ENCODE data around the gene EMSY. TPM values are rescaled to one million over a fixed set of nuclear protein-coding genes. Genes with fewer than 3 reads are reported as not detected.
A peak's percentile ranks its signal among the peaks of the same experiment; 100 is the strongest.

EMSY gene
- total RNA-seq, 1 donor from 2014 or later: 42.3 TPM

DNA sequence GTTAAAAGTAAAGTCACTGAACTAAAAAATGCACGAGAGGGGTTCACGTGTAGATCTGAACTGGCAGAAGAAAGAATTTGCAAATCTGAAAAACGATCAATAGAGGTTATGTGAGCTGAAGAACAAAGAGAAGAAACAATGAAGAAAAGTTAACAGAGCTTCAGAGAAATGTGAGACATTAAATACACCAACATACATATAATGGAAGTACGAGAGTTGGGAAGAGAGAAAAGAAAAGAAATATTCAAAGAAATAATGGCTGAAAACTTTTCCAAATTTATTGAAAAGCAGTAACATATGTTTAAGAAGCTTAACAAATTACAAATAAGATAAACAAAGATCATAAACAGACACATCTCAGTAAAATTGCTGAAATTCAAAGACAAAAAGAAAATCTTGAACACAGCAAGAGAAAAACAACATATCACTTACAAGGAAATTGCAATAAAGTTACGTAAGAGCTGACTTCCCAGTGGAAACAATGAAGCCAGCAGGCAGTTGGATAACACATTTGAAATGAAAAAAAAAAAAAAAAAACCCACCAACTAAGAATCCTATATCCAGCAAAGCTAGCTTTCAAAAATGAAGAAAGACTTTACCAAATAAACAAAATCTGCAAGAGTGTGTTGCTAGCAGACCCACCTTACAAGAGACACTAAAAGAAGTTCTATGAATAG lies 56.8 kb downstream of the EMSY start:
- DNase-seq (ENCODE audit: low spot score, unreplicated experiment): no peak
- peaks cover 20% of the 10 kb centered on the region for H3K9me3 Mint-ChIP-seq (ENCODE audit: low read depth)
- no peaks in the 10 kb centered on the region for H3K27me3 Mint-ChIP-seq
- no peak overlapping the region for H3K27ac Mint-ChIP-seq
- TF ChIP-seq, protein P1, sequence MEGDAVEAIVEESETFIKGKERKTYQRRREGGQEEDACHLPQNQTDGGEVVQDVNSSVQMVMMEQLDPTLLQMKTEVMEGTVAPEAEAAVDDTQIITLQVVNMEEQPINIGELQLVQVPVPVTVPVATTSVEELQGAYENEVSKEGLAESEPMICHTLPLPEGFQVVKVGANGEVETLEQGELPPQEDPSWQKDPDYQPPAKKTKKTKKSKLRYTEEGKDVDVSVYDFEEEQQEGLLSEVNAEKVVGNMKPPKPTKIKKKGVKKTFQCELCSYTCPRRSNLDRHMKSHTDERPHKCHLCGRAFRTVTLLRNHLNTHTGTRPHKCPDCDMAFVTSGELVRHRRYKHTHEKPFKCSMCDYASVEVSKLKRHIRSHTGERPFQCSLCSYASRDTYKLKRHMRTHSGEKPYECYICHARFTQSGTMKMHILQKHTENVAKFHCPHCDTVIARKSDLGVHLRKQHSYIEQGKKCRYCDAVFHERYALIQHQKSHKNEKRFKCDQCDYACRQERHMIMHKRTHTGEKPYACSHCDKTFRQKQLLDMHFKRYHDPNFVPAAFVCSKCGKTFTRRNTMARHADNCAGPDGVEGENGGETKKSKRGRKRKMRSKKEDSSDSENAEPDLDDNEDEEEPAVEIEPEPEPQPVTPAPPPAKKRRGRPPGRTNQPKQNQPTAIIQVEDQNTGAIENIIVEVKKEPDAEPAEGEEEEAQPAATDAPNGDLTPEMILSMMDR (IDR thresholded peaks at IDR 0.05; ENCODE audit: unreplicated experiment): no peak
- H3K36me3 Mint-ChIP-seq (ENCODE audit: insufficient read depth): peaks cover 54% of the 10 kb centered on the region
- no peaks in the 10 kb centered on the region for H3K4me1 Mint-ChIP-seq (ENCODE audit: low read depth)
- no peak overlapping the region for H3K4me3 Mint-ChIP-seq (ENCODE audit: low read depth)

DNA sequence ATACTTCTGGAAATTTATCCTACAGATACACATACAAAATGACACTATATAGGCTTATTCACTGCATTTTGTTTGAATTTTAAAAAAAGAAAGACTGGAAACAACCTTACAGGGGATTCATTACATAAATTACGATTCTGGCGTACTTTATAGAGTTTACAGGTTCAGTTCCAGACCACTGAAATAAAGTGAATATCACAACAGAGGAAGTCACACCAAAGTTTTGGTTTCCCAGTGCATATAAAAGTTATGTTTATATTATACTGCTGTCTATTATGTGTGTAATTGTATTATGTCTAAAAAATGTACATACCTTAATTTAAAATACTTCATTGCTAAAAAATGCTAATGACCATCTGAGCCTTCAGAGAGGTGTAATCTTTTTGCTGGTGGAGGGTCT lies 62.0 kb downstream of the EMSY start:
- H3K9me3 Mint-ChIP-seq (ENCODE audit: low read depth): peaks cover 8% of the 10 kb centered on the region
- no peak overlapping the region for H3K27ac Mint-ChIP-seq
- H3K4me1 Mint-ChIP-seq (ENCODE audit: low read depth): peaks cover 4% of the 10 kb centered on the region
- TF ChIP-seq, protein P1 (IDR thresholded peaks at IDR 0.05; ENCODE audit: unreplicated experiment): no peak
- no peak for DNase-seq (ENCODE audit: low spot score, unreplicated experiment)
- H3K4me3 Mint-ChIP-seq (ENCODE audit: low read depth): no peak overlapping the region
- H3K27me3 Mint-ChIP-seq: no peaks in the 10 kb centered on the region
- H3K36me3 Mint-ChIP-seq (ENCODE audit: insufficient read depth): peaks cover 33% of the 10 kb centered on the region

DNA sequence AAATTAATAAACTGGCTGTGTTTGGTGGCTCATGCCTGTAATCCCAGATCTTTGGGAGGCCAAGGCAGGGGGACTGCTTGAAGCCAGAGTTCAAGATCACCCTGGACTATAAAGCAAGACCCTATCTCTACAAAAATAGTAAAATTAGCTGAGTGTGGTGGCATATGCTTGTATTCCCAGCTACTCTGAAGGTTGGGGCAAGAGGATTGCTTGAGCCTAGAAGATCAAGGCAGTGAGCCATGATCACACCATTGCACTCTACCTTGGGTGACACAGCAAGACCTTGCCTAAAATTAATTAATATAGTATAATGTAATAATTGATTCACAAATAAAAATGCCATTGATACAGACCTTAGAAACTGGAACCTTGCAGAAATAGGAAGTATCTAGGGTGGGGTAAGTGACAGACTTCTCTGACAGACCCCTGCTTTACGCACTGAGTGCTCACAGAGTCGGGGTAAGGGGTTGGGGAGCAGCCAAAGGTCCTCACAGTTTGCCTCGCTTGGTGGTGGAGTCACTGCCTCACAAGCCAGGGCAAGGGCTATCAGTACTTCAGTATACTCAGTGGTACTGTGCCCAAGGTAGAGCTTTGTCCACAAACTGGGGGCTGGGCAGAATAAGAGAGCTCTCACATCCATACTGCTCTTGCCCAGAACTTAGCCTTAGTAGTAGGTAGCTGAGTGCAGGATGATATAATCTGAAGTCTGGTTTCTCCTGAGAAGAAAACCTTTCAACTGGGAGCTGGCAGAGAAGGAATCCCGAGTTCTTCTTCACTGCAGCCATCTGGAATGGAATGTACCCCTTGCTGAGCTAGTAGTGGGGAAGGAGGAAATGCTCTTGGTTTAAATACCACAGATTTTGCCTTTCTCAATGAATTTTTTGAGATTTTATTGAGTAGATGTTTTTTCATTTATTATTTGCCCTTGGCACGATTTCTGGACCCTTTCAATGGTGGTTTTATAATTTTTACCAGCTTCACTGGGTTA lies 65.5 kb downstream of the EMSY start:
- H3K4me1 Mint-ChIP-seq (ENCODE audit: low read depth): peaks cover 4% of the 10 kb centered on the region
- peaks cover 18% of the 10 kb centered on the region for H3K36me3 Mint-ChIP-seq (ENCODE audit: insufficient read depth)
- peaks cover 6% of the 10 kb centered on the region for H3K9me3 Mint-ChIP-seq (ENCODE audit: low read depth)
- H3K27ac Mint-ChIP-seq: peak overlapping the region; percentile 77
- H3K27me3 Mint-ChIP-seq: no peaks in the 10 kb centered on the region
- H3K4me3 Mint-ChIP-seq (ENCODE audit: low read depth): no peak overlapping the region
- TF ChIP-seq, protein P1 (IDR thresholded peaks at IDR 0.05; ENCODE audit: unreplicated experiment): no peak
- DNase-seq (ENCODE audit: low spot score, unreplicated experiment): no peak

DNA sequence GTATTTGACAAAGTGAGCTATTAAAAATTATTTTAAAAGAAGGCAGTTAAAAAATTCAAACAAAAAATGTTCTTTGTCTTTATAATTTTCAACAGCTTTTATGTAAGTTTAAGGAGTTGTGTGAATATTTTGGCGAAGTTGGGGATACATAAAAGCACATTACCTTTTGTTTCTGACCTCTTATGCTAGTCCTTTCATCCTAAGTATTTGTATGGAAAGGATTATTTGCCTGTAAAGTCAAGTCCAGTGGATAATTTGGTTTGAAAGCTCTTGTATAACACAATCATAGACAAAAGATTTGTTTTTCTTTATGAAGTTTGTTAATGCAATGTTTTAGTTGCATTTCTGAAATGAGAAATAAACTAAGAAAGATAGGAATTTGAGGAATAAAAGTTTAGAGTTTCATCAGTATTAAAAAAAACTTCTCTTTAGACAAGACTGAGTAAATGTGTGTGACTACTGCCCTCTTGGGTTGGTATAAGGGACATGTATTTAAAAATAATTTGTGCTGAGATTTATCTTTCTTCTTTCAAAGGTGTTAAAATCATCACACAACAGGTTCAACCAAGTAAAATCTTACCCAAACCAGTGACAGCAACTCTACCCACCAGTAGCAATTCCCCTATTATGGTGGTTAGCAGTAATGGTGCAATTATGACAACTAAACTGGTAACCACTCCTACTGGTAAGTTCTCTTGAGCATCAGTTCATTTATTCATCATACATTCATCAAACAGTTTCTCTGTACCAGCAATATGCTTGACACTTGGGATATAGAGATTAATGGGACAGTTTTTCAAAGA lies 68.2 kb downstream of the EMSY start:
- no peak for DNase-seq (ENCODE audit: low spot score, unreplicated experiment)
- no peak overlapping the region for H3K27ac Mint-ChIP-seq
- TF ChIP-seq, protein P1 (IDR thresholded peaks at IDR 0.05; ENCODE audit: unreplicated experiment): peak; percentile 59
- H3K36me3 Mint-ChIP-seq (ENCODE audit: insufficient read depth): peaks cover 10% of the 10 kb centered on the region
- H3K9me3 Mint-ChIP-seq (ENCODE audit: low read depth): no peaks in the 10 kb centered on the region
- no peaks in the 10 kb centered on the region for H3K4me1 Mint-ChIP-seq (ENCODE audit: low read depth)
- no peak overlapping the region for H3K4me3 Mint-ChIP-seq (ENCODE audit: low read depth)
- no peaks in the 10 kb centered on the region for H3K27me3 Mint-ChIP-seq

DNA sequence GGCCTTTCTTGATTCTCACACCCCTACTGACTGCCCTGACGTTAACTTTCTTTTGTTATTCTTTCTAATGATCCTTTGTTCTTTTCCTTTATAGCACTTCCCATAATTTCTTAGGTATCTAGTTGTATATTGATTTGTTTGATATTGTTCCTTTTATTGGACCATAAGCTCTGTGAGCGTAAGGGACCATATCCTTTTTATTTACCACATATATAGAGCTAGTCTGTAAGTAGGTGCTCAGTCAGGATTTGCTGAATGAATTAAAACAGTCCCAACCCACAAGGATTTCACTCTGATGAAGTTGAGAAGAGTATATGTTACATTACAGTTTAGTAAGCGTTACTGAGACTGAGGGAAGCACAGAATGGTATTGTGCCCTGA lies 68.8 kb downstream of the EMSY start:
- no peak for DNase-seq (ENCODE audit: low spot score, unreplicated experiment)
- peak overlapping the region; percentile 21 for H3K27ac Mint-ChIP-seq
- peaks cover 6% of the 10 kb centered on the region for H3K36me3 Mint-ChIP-seq (ENCODE audit: insufficient read depth)
- H3K4me1 Mint-ChIP-seq (ENCODE audit: low read depth): no peaks in the 10 kb centered on the region
- H3K27me3 Mint-ChIP-seq: no peaks in the 10 kb centered on the region
- no peak overlapping the region for H3K4me3 Mint-ChIP-seq (ENCODE audit: low read depth)
- TF ChIP-seq, protein P1 (IDR thresholded peaks at IDR 0.05; ENCODE audit: unreplicated experiment): no peak
- H3K9me3 Mint-ChIP-seq (ENCODE audit: low read depth): no peaks in the 10 kb centered on the region

All from progenitor cell of endocrine pancreas (in vitro differentiated cells).